DMS153 (cell line): ENCODE results near the gene TEKT1.

Source experiments
- DNase-seq: peaks from one replicate; lab custom pipeline; 2025; lab: John Stamatoyannopoulos, UW

Gene TEKT1

DNA sequence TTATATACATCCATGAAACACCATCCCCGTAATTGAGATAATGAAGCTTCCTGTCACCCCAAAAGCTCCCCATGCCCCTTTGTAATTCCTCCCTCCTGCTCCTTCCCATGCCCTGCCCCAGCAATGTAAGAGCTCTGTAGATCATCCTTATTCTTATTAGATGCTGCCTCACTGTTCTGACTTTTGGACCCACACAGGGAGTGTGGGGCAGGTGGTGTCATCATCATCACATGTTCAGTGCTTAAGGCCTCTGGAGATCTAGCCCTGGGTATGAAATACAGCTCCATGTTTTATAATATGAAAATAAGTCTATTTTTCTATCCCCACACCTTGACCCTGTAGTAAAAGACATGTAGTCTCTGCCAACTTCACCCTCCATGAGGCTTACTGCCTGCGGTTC lies 73.8 kb downstream of the TEKT1 start:
- no peak for DNase-seq

DNA sequence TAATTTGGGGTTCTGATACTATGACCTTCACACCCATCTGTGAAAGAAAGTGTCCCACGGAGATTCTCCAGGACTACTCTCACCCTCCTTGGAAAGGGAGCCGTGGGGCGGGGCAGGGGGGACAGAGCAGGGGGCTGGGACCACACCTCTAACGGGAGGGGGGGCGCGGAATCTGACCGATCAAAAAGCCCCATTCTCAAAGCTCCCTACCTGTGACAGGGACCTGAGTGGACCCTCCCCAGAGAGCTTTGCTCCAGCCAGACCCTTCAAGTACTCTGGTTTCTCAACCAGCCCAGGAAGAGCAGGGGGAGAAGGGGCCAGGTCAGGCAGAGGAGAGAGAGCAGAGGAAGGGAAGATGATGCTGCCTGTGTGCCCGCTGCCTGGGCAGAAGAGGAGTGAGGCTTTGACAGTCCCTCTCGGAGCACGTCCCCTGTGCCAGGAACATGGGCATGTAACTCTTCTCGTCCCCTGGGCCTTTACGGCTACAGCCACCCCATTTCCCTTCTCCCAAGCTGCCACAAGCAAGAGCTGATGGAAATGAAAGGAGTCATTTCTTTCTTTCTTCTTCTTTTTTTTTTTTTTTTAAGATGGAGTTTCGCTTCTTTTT lies 75.0 kb downstream of the TEKT1 start:
- DNase-seq: no peak

DNA sequence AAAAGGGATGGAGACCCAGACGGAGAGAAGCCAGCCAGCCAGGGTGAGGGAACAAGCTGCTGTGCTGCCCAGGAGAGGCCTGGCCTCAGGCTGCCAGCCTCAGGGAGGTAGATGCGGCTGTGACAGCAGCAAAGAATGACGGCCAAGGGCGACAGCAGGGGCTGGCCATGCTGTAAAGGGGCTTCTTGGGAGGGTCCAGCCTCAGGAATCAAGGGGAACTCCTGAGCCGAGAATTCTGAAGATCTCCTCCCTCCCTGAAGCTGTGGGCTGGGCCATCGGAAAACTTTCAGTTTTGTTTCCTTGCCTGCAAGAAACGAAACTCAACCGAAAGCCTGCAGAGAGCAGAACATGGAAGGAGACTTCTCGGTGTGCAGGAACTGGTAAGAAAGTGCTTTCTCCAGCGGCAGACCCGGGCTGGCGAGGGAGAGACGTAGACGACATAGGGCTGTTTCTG lies 75.8 kb downstream of the TEKT1 start, which contains the start of gene XAF1:
XAF1 (plus strand) TSS at position 316 of the 454 bp plus-strand sequence; CDS start at position 349, 33 bp downstream.
- no peak for DNase-seq

- DNase-seq: no peak
Measured at GRCh38 chr17:6755281-6755680, 76.2 kb downstream of the TEKT1 start.

DNA sequence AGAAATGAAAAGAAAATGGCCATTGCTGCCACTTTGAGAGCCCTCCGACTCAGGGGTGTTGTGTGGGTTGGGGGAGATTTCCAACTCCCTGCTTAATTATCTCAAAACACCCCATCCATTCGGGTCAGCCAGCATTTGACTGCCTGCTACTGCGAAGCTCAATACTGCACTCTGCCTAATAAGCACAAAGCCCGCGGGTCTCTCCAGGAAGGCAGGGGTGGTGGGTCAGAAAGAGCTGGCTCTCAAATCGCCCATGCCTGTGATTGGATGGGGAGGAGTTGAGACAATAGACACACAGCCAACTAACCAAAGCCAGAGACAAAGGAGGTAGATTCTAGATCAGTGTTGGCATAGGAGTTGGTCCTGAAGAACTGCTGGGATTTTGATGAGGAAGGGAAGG lies 78.0 kb downstream of the TEKT1 start:
- DNase-seq: no peak

GRCh38 chr17:6753006-6753445 lies 78.5 kb downstream of the TEKT1 start:
- DNase-seq: no peak

DNA sequence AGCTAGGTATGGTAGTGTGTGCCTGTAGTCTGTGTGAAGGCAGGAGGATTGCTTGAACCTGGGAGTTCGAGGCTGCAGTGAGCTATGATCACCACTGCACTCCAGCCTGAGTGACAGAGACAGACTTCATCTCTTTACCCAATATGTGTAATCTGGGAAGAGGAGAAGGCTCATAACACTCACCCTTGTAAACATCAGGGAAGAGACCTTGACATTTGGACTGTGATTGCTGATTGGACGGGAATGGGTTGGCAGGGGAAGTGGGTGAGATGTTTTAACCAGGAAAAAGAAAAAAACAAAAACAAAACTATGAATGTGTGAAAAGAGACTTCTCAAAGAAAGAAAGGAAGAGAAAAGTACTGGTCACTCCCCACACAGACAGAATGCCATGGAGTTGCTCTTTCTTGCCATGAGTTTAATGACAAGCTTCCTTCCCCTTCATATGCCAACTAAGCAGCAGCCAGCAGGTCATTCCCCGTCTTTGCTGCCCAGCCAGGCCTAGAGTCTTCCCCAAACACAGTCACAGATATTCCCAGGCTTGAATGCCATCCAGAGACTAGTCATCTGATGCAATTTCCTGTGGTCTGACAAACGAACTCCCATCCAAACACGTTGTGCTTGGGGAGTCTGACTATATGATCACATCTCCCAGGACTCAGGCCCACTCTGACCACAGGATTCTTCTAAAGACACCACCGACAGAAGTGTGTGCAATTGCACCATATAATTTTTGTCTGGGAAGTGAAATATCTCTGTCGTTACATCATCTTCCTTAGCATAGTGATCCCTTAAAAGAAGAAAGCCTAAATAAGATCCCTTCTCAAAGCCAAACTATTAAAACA lies 79.2 kb downstream of the TEKT1 start:
- no peak for DNase-seq

DNA sequence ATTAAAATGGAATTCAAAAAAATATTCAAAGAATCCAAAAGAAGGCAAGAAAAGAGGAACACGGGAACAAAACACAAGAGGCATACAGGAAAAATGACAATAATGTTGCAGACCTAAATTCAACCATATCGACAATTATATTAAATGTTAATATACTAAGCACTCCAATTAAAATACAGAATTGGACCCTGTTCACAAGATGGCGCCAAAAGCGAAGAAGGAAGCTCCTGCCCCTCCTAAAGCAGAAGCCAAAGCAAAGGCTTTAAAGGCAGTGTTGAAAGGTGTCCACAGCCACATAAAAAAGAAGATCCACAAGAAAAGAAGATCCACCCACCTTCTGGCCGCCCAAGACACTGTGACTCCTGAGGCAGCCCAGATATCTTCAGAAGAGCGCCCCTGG lies 82.0 kb downstream of the TEKT1 start:
- DNase-seq: no peak

DNA sequence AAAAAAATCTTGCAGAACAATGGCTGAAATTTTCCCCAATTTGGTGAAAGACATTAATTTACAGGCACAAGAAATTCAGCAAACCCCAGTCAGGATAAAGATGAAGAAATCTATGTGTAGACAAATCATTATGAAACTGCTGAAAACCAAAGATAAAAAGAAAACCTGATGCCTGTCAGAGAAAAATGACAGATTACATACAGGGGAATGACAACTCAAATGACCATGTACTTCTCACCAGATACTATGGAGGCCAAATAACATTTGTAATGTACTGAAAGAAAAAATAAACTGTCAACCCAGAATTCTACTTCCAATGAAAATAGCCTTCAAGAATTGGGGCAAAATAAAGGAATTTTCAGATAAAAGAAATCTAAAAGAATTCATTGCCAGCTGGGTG lies 82.9 kb downstream of the TEKT1 start:
- no peak for DNase-seq
